Fibroblast of peridontal ligament (primary cell): Measurements from ENCODE around the gene CDKN3.
"Not testable (repeated sequence)": the region's sequence is repeated elsewhere in the genome, so short reads cannot be mapped to it uniquely, and the experiment has no call there.

Source experiments
- DNase-seq: peaks from one replicate; pipeline ENCODE4 v3.0.0-alpha.2; 2010; ENCODE audit errors: extremely low read depth

Gene CDKN3

DNA sequence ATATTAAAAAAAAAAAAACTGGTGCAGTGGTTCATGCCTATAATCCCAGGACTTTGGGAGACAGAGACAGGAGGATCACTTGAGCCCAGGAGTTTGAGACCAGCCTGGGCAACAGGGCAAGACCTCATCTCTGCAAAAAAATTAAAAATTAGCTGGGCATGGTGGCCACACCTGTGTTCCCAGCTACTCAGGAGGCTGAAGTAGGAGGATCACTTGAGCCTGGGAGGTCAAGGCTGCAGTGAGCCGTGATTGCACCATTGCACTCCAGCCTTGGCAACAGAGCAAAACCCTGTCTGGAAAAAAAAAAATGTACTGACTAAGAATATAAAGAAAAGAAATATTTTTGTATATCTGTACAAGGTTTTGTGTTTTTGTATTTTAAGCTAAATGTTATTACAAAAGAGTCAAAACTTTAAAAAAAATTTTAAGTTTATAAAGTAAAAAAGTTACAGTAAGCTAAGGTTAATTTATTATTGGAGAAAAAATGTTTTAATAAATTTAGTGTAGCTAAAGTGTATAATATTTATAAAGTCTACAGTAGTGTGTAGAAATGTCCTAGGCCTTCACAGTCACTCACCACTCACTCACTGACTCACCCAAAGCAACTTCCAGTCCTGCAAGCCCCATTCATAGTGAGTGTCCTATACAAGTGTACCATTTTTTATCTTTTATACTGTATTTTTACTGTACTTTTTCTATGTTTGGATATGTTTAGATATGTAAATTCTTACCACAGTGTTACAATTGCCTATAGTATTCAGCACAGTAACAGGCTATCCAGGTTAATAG is 60.2 kb downstream of the CDKN3 start:
- DNase-seq, result not testable (repeated sequence)

GRCh38 chr14:54457609-54457996 is 60.8 kb downstream of the CDKN3 start:
- DNase-seq, result no peak

- DNase-seq, result not testable (repeated sequence)
Measured at GRCh38 chr14:54458536-54458935, 61.7 kb downstream of the CDKN3 start.

DNA sequence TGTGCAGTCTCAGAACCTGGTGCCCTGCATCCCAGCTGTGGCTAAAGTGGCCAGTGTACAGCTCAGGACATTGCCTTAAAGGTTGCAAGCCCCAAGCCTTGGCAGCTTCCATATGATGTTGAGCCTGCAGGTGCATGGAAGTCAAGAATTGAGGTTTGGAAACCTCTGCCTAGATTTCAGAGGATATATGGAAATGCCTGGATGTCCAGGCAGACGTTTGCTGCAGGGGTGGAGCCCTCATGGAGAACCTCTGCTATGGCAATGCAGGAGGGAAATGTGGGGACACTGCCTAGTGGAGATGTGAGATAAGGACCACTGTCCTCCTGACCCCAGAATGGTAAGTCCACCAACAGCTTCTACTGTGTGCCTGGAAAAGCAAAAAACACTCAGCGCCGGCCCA is 62.3 kb downstream of the CDKN3 start:
- DNase-seq, result no peak

GRCh38 chr14:54462048-54462447 is 65.2 kb downstream of the CDKN3 start:
- DNase-seq, result no peak

DNA sequence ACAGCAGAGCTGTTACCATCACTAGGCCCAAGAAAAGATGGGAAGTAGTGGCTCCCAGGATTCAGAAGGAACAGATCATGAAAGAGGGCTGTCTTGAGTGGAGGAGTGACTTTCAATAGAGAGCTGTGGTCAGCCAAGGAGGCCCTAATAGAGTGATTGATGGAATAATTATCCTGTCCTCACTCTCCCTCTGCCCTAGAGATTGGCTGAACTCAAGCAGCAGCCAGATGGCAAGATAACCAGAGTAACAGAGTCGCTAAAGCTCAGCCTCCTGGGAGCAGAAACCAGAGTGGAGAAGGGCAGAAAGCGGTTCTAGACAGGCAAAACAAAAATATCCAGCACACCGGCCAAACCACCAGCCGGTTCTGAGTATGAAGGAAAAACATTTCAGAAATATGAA is 68.8 kb downstream of the CDKN3 start:
- no peak for DNase-seq

DNA sequence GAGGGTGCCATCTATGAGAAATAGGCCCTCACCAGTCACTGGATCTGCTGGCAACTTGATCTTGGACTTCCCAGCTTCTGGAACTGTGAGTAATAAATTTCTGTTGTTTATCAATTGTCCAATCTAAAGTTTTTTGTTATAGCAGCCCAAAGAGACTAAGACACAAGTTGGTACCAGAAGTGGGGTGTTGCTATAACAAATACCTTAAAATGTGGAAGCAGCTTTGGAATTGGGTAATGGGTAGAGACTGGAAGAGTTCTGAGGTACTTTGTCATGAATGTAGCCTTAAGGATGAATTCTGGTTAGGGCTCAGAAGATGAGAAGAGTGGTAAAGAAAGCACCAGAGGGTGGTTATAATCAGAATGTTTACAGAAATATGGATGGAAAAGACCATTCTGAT is 70.5 kb downstream of the CDKN3 start:
- no peak for DNase-seq
